Measurements from ENCODE around the gene EIF4G1.
"Not testable (repeated sequence)": the region's sequence is repeated elsewhere in the genome, so short reads cannot be mapped to it uniquely, and the experiment has no call there.

Gene EIF4G1

DNA sequence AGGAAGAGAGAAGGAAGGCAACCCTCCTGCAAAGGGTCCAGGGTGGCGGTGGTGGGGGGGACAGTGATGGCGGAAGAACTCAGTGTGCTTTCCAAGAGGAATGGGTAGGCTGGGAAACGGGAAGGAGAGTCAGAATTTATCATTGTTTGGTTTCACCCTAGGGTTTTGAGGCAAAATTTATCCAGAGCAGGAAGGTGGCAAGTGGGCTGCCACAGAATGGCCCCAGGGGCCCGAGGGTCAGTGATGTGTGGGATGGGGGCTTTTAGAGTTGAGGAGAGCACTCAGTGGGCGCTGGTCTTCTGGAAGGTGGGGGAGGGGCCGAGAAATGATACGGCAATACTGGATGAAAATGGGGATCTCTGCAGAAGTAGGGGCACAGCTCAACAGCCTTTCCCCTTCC, 23.6 kb downstream of the EIF4G1 start:
- no peak for DNase-seq (ENCODE audit: insufficient read length, low spot score)

GRCh38 chr3:184338511-184338945, 24.1 kb downstream of the EIF4G1 start:
- FAIRE-seq (no peak), DNase-seq (ENCODE audit: insufficient read length, low spot score) (no peak)

More for the DNA sequence above, 23.6 kb downstream of the EIF4G1 start:
- TF ChIP-seq SPI1 (IDR thresholded peaks at IDR 0.05; ENCODE audit: low read depth, low read length) (no peak), POLR2AphosphoS5 (IDR thresholded peaks at IDR 0.05; ENCODE audit: low read depth, low read length) (no peak)
- FAIRE-seq, result no peak

DNA sequence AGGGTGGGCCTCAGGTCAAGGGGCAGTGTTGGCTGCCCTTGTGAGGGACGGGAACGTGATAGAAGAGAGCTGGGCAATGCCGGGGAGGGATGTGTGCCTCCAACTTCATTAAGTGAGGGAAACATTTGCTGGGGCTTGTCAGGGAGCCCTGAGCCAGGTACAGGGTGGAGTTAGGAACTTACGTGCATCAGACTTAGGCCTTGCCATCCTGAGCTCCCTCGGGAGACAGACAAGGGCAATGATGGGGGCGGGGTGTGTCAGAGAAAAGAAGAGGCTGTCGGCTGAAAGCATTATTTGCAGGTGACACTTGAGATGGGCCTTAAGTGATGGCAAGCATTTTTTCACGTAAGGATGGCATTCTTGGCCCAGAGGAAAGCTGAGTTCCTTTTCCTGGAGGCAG, 24.6 kb downstream of the EIF4G1 start:
- TF ChIP-seq POU2F2 (IDR thresholded peaks at IDR 0.05; ENCODE audit: low read depth, low read length) (no peak), PAX5 (IDR thresholded peaks at IDR 0.05; ENCODE audit: insufficient read depth, low read length, severe bottlenecking) (no peak), SPI1 (IDR thresholded peaks at IDR 0.05; ENCODE audit: low read depth, low read length) (no peak), POLR2A (IDR thresholded peaks at IDR 0.05; ENCODE audit: low read depth, low read length) (no peak), POLR2AphosphoS5 (IDR thresholded peaks at IDR 0.05; ENCODE audit: low read depth, low read length) (no peak), TAF1 (IDR thresholded peaks at IDR 0.05; ENCODE audit: low read depth, low read length) (no peak)
- FAIRE-seq, result no peak
- DNase-seq (ENCODE audit: insufficient read length, low spot score), result no peak

More at GRCh38 chr3:184338511-184338945, 24.1 kb downstream of the EIF4G1 start:
- TF ChIP-seq POLR2A (IDR thresholded peaks at IDR 0.05; ENCODE audit: low read depth, low read length), result no peak
- no peak for TF ChIP-seq PAX5 (IDR thresholded peaks at IDR 0.05; ENCODE audit: insufficient read depth, low read length, severe bottlenecking)
- TF ChIP-seq SPI1 (IDR thresholded peaks at IDR 0.05; ENCODE audit: low read depth, low read length), result no peak
- no peak for TF ChIP-seq POU2F2 (IDR thresholded peaks at IDR 0.05; ENCODE audit: low read depth, low read length)

GRCh38 chr3:184339451-184340135, 25.2 kb downstream of the EIF4G1 start:
- not testable (repeated sequence) for DNase-seq (ENCODE audit: insufficient read length, low spot score); FAIRE-seq

GRCh38 chr3:184341925-184342324, 27.5 kb downstream of the EIF4G1 start:
- DNase-seq (ENCODE audit: insufficient read length, low spot score) (no peak), FAIRE-seq (no peak)
- no peak for TF ChIP-seq POLR2AphosphoS5 (IDR thresholded peaks at IDR 0.05; ENCODE audit: low read depth, low read length)
- TF ChIP-seq TAF1 (IDR thresholded peaks at IDR 0.05; ENCODE audit: low read depth, low read length), result no peak
- TF ChIP-seq PAX5 (IDR thresholded peaks at IDR 0.05; ENCODE audit: insufficient read depth, low read length, severe bottlenecking), result no peak
- no peak for TF ChIP-seq POLR2A (IDR thresholded peaks at IDR 0.05; ENCODE audit: low read depth, low read length)
- TF ChIP-seq SPI1 (IDR thresholded peaks at IDR 0.05; ENCODE audit: low read depth, low read length), result no peak
- TF ChIP-seq POU2F2 (IDR thresholded peaks at IDR 0.05; ENCODE audit: low read depth, low read length), result no peak

DNA sequence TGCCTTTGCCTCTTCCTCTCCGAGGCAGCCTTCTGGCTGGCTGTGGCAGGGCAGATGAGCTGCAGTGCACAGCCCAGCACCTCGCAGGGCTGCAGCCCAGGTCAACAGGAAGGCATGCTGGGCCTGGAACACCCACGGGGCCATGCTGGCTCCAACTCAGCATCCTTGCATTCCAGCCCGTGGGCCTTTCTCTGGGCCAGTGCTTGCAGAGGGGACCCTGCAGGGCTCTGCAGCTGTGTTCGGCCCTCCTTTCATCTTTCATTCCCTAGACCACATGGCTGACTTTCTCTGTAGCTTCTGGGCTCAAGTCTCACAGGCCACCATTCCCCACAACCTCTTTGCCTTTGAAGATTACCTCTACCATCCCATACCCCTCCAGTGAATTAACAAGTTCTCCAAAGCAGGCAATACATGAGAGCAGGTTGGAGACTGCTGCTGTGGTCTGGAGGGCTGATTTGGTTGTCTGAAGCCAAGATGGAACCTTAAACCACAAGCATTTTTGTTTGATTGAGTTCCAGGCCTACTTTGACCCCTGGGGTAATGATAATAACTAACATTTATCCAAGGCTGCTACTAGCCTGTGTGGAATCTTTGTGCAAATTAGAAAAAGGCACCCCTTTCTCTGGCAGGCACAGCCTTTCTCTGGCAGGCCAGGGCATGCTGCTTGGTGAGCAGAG, 28.9 kb downstream of the EIF4G1 start:
- TF ChIP-seq POLR2AphosphoS5 (IDR thresholded peaks at IDR 0.05; ENCODE audit: low read depth, low read length) (no peak), PAX5 (IDR thresholded peaks at IDR 0.05; ENCODE audit: insufficient read depth, low read length, severe bottlenecking) (no peak), POU2F2 (IDR thresholded peaks at IDR 0.05; ENCODE audit: low read depth, low read length) (no peak)
- DNase-seq (ENCODE audit: insufficient read length, low spot score) (no peak), FAIRE-seq (no peak)

DNA sequence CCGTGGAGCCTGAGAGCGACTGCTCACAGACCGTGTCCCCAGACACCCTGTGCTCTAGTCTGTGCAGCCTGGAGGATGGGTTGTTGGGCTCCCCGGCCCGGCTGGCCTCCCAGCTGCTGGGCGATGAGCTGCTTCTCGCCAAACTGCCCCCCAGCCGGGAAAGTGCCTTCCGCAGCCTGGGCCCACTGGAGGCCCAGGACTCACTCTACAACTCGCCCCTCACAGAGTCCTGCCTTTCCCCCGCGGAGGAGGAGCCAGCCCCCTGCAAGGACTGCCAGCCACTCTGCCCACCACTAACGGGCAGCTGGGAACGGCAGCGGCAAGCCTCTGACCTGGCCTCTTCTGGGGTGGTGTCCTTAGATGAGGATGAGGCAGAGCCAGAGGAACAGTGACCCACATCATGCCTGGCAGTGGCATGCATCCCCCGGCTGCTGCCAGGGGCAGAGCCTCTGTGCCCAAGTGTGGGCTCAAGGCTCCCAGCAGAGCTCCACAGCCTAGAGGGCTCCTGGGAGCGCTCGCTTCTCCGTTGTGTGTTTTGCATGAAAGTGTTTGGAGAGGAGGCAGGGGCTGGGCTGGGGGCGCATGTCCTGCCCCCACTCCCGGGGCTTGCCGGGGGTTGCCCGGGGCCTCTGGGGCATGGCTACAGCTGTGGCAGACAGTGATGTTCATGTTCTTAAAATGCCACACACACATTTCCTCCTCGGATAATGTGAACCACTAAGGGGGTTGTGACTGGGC, 30.3 kb downstream of the EIF4G1 start:
- FAIRE-seq (no peak), DNase-seq (ENCODE audit: insufficient read length, low spot score) (no peak)

DNA sequence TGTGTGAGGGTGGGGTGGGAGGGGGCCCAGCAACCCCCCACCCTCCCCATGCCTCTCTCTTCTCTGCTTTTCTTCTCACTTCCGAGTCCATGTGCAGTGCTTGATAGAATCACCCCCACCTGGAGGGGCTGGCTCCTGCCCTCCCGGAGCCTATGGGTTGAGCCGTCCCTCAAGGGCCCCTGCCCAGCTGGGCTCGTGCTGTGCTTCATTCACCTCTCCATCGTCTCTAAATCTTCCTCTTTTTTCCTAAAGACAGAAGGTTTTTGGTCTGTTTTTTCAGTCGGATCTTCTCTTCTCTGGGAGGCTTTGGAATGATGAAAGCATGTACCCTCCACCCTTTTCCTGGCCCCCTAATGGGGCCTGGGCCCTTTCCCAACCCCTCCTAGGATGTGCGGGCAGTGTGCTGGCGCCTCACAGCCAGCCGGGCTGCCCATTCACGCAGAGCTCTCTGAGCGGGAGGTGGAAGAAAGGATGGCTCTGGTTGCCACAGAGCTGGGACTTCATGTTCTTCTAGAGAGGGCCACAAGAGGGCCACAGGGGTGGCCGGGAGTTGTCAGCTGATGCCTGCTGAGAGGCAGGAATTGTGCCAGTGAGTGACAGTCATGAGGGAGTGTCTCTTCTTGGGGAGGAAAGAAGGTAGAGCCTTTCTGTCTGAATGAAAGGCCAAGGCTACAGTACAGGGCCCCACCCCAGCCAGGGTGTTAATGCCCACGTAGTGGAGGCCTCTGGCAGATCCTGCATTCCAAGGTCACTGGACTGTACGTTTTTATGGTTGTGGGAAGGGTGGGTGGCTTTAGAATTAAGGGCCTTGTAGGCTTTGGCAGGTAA, 31.1 kb downstream of the EIF4G1 start:
- DNase-seq (ENCODE audit: insufficient read length, low spot score), result peak; percentile 65
- no peak for FAIRE-seq
- TF ChIP-seq POLR2A (IDR thresholded peaks at IDR 0.05; ENCODE audit: low read depth, low read length) (no peak), PAX5 (IDR thresholded peaks at IDR 0.05; ENCODE audit: insufficient read depth, low read length, severe bottlenecking) (no peak), POU2F2 (IDR thresholded peaks at IDR 0.05; ENCODE audit: low read depth, low read length) (no peak), POLR2AphosphoS5 (IDR thresholded peaks at IDR 0.05; ENCODE audit: low read depth, low read length) (no peak), SPI1 (IDR thresholded peaks at IDR 0.05; ENCODE audit: low read depth, low read length) (no peak), TAF1 (IDR thresholded peaks at IDR 0.05; ENCODE audit: low read depth, low read length) (no peak)

More for the DNA sequence above, 30.3 kb downstream of the EIF4G1 start:
- TF ChIP-seq SPI1 (IDR thresholded peaks at IDR 0.05; ENCODE audit: low read depth, low read length) (no peak), POLR2AphosphoS5 (IDR thresholded peaks at IDR 0.05; ENCODE audit: low read depth, low read length) (no peak), POU2F2 (IDR thresholded peaks at IDR 0.05; ENCODE audit: low read depth, low read length) (no peak), TAF1 (IDR thresholded peaks at IDR 0.05; ENCODE audit: low read depth, low read length) (no peak), POLR2A (IDR thresholded peaks at IDR 0.05; ENCODE audit: low read depth, low read length) (no peak), PAX5 (IDR thresholded peaks at IDR 0.05; ENCODE audit: insufficient read depth, low read length, severe bottlenecking) (no peak)

GRCh38 chr3:184346480-184347190, 32.2 kb downstream of the EIF4G1 start:
- TF ChIP-seq TAF1 (IDR thresholded peaks at IDR 0.05; ENCODE audit: low read depth, low read length) (no peak), POLR2AphosphoS5 (IDR thresholded peaks at IDR 0.05; ENCODE audit: low read depth, low read length) (no peak), SPI1 (IDR thresholded peaks at IDR 0.05; ENCODE audit: low read depth, low read length) (no peak), POU2F2 (IDR thresholded peaks at IDR 0.05; ENCODE audit: low read depth, low read length) (no peak), POLR2A (IDR thresholded peaks at IDR 0.05; ENCODE audit: low read depth, low read length) (no peak), PAX5 (IDR thresholded peaks at IDR 0.05; ENCODE audit: insufficient read depth, low read length, severe bottlenecking) (no peak)
- DNase-seq (ENCODE audit: insufficient read length, low spot score) (no peak), FAIRE-seq (no peak)
